Activated CD8-positive, alpha-beta memory T cell treated with anti-CD3 and anti-CD28 coated beads, Interleukin-2, amount 10 ng/mL, durations not matched to agents 7 days and 5 days (primary cell): ENCODE data around the gene LEFTY1. TPM values are rescaled to one million over a fixed set of nuclear protein-coding genes. Genes with fewer than 3 reads are reported as not detected.
"Not testable (repeated sequence)": the region's sequence is repeated elsewhere in the genome, so short reads cannot be mapped to it uniquely, and the experiment has no call there.

Source experiments
- ATAC-seq: fragments of 150-1000 bp; cut with Tn5 transposase; one replicate; pipeline ENCODE4 v1.10.0; 2021; ENCODE audit warnings: moderate library complexity
- CTCF ChIA-PET: fragments of 350-600 bp; sonication (Branson Sonifier 250); formaldehyde crosslinking; loops from one replicate; lab custom pipeline; 2021; ENCODE audit warnings: antibody characterized with exemption; lab: Charles Lee
- DNase-seq: peaks from one replicate; pipeline ENCODE4 v3.0.0-alpha.2; 2020
- H3K27ac Mint-ChIP-seq: one replicate; pipeline ENCODE4 v1.8.0; 2021; ENCODE audit warnings: mild to moderate bottlenecking, mixed read lengths
- H3K27me3 Mint-ChIP-seq: one replicate; pipeline ENCODE4 v1.8.0; 2021; ENCODE audit warnings: mixed read lengths
- H3K36me3 Mint-ChIP-seq: one replicate; pipeline ENCODE4 v1.8.0; 2021; ENCODE audit warnings: mild to moderate bottlenecking, mixed read lengths
- H3K4me1 Mint-ChIP-seq: one replicate; pipeline ENCODE4 v1.8.0; 2021; ENCODE audit warnings: mixed read lengths
- H3K4me3 Mint-ChIP-seq: one replicate; pipeline ENCODE4 v1.8.0; 2021; ENCODE audit warnings: mild to moderate bottlenecking, moderate library complexity, mixed read lengths
- H3K9me3 Mint-ChIP-seq: one replicate; pipeline ENCODE4 v1.8.0; 2022; ENCODE audit warnings: low read depth, mixed read lengths
- total RNA-seq, 2 experiments: library from RNA; stranded (reverse); gene quantifications; one replicate each; pipeline ENCODE4 v1.2.3, GENCODE V29; 2021

The LEFTY1 gene, protein sequence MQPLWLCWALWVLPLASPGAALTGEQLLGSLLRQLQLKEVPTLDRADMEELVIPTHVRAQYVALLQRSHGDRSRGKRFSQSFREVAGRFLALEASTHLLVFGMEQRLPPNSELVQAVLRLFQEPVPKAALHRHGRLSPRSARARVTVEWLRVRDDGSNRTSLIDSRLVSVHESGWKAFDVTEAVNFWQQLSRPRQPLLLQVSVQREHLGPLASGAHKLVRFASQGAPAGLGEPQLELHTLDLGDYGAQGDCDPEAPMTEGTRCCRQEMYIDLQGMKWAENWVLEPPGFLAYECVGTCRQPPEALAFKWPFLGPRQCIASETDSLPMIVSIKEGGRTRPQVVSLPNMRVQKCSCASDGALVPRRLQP
- total RNA-seq = not detected

GRCh38 chr1:225888898-225889601 is at the start of gene LEFTY1:
LEFTY1 (minus strand) TSS chr1:225889146; CDS start chr1:225889066, 80 bp downstream.
- Mint-ChIP-seq H3K27ac (no peak within 1 kb of the TSS), H3K4me1 (no peaks in the 10 kb centered on the region), H3K36me3 (no peaks in the 10 kb centered on the region), H3K27me3 (peaks cover 6% of the 10 kb centered on the region), H3K9me3 (no peaks in the 10 kb centered on the region), H3K4me3 (no peak within 1 kb of the TSS)
- ATAC-seq (no peak), DNase-seq (no peak)
- CTCF ChIA-PET = interaction anchor here (1.0 to 1.1 kb wide), 2 partner anchors 8 to 12 kb away, joined by 3 to 5 read pairs; no protein-coding TSS in a partner anchor

- H3K4me3 Mint-ChIP-seq = no peak overlapping the region
- no peak overlapping the region for H3K27ac Mint-ChIP-seq
- ATAC-seq = no peak
- H3K27me3 Mint-ChIP-seq = no peaks in the 10 kb centered on the region
- no peaks in the 10 kb centered on the region for H3K36me3 Mint-ChIP-seq
- no peaks in the 10 kb centered on the region for H3K4me1 Mint-ChIP-seq
- H3K9me3 Mint-ChIP-seq = no peaks in the 10 kb centered on the region
- CTCF ChIA-PET = interaction anchor here (0.8 to 1.2 kb wide), 3 partner anchors 24 to 618 kb away, joined by 3 read pairs; no protein-coding TSS in a partner anchor
- no peak for DNase-seq
Measured at GRCh38 chr1:225937048-225937968, 48.4 kb upstream of the LEFTY1 start.

DNA sequence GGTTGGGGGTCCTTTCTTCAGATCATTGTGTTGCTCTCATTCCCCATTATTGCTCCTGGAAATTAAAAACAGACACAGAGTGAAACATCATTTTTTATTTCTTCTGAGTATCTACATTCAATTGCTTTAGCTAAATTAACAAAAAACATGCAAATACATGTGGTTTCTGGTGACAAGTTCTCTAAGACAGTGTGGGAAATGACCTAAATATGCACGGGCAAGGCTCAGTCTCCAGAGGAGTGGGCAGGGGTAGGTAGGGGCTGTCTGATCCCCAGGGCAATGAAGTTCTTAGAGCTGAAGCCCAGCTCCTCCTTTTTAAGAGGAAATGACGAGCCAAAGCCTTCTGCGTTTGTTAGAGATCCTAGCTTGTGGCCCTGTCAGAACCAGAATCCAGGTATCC is 47.6 kb upstream of the LEFTY1 start:
- no peaks in the 10 kb centered on the region for H3K36me3 Mint-ChIP-seq
- ATAC-seq (no peak), DNase-seq (no peak)
- no peaks in the 10 kb centered on the region for H3K27me3 Mint-ChIP-seq
- H3K4me1 Mint-ChIP-seq = no peaks in the 10 kb centered on the region
- H3K27ac Mint-ChIP-seq = no peak overlapping the region
- CTCF ChIA-PET = interaction anchor here (0.8 to 1.2 kb wide), 3 partner anchors 25 to 618 kb away, joined by 3 read pairs; no protein-coding TSS in a partner anchor
- H3K9me3 Mint-ChIP-seq = no peaks in the 10 kb centered on the region
- H3K4me3 Mint-ChIP-seq = no peak overlapping the region

GRCh38 chr1:225936086-225936485 is 47.1 kb upstream of the LEFTY1 start:
- not testable (repeated sequence) for H3K9me3 Mint-ChIP-seq, H3K27ac Mint-ChIP-seq, DNase-seq, H3K4me1 Mint-ChIP-seq, H3K27me3 Mint-ChIP-seq, ATAC-seq, H3K4me3 Mint-ChIP-seq, H3K36me3 Mint-ChIP-seq
- CTCF ChIA-PET = interaction anchor here (0.8 to 1.2 kb wide), 2 partner anchors 25 to 617 kb away, joined by 3 read pairs; no protein-coding TSS in a partner anchor

DNA sequence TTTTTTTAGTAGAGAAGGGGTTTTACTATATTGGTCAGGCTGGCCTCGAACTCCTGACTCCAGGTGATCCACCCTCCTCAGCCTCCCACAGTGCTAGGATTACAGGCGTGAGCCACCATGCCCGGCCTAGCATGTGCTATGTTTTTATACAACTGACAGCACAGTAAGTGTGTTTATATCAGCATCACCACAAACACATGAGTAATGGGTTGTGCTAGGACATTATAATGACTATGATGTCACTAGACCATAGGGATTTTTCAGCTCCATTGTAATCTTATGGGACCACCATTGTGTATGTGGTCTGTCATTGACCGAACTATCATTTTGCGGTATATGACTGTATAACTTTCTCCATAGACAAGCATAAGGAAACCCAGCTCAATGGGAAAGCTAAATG is 45.8 kb upstream of the LEFTY1 start:
- H3K27ac Mint-ChIP-seq = no peak overlapping the region
- no peaks in the 10 kb centered on the region for H3K36me3 Mint-ChIP-seq
- H3K27me3 Mint-ChIP-seq = no peaks in the 10 kb centered on the region
- no peaks in the 10 kb centered on the region for H3K9me3 Mint-ChIP-seq
- H3K4me1 Mint-ChIP-seq = no peaks in the 10 kb centered on the region
- ATAC-seq (no peak), DNase-seq (no peak)
- no peak overlapping the region for H3K4me3 Mint-ChIP-seq
- CTCF ChIA-PET = interaction anchor here (1.4 kb wide), 1 partner anchor 28 kb away, joined by 4 read pairs; no protein-coding TSS in a partner anchor

DNA sequence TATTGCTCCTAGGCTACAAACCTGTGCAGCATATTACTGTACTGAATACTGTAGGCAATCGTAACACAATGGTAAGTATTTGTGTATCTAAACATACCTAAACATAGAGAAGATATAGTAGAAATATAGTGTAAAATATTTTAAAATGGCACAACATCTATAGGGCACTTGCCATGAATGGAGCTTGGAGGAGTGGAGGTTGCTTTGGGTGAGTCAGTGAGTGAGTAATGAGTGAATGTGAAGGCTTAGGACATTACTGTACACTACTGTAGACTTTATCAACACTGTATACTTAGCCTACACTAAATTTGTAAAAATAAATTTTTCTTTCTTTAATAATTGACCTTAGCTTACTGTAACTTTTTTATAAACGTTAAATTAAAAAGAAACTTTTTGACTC is 44.1 kb upstream of the LEFTY1 start:
- no peaks in the 10 kb centered on the region for H3K9me3 Mint-ChIP-seq
- CTCF ChIA-PET = interaction anchor here (1.3 to 1.6 kb wide), 2 partner anchors 9 to 21 kb away, joined by 3 to 4 read pairs; partner anchors contain the start of gene PYCR2
- DNase-seq (no peak), ATAC-seq (no peak)
- H3K27ac Mint-ChIP-seq = no peak overlapping the region
- H3K27me3 Mint-ChIP-seq = no peaks in the 10 kb centered on the region
- H3K36me3 Mint-ChIP-seq = no peaks in the 10 kb centered on the region
- peaks cover 4% of the 10 kb centered on the region for H3K4me1 Mint-ChIP-seq
- no peak overlapping the region for H3K4me3 Mint-ChIP-seq

GRCh38 chr1:225931270-225932136 is 42.6 kb upstream of the LEFTY1 start:
- no peaks in the 10 kb centered on the region for H3K27me3 Mint-ChIP-seq
- H3K9me3 Mint-ChIP-seq = no peaks in the 10 kb centered on the region
- ATAC-seq = no peak
- no peak overlapping the region for H3K4me3 Mint-ChIP-seq
- DNase-seq = no peak
- no peaks in the 10 kb centered on the region for H3K36me3 Mint-ChIP-seq
- CTCF ChIA-PET = interaction anchor here (0.8 to 1.6 kb wide), 5 partner anchors 11 to 457 kb away, joined by 3 to 4 read pairs (median 3); no protein-coding TSS in a partner anchor
- H3K27ac Mint-ChIP-seq = no peak overlapping the region
- H3K4me1 Mint-ChIP-seq = peaks cover 7% of the 10 kb centered on the region

- H3K4me1 Mint-ChIP-seq = peaks cover 8% of the 10 kb centered on the region
- H3K27me3 Mint-ChIP-seq = no peaks in the 10 kb centered on the region
- H3K36me3 Mint-ChIP-seq = no peaks in the 10 kb centered on the region
- H3K27ac Mint-ChIP-seq = no peak overlapping the region
- no peak overlapping the region for H3K4me3 Mint-ChIP-seq
- DNase-seq (no peak), ATAC-seq (no peak)
- no peaks in the 10 kb centered on the region for H3K9me3 Mint-ChIP-seq
- CTCF ChIA-PET = interaction anchor here (1.1 kb wide), 1 partner anchor 11 kb away, joined by 4 read pairs; no protein-coding TSS in a partner anchor
Measured at GRCh38 chr1:225930566-225930965, 41.6 kb upstream of the LEFTY1 start.

GRCh38 chr1:225929462-225929861 is 40.5 kb upstream of the LEFTY1 start:
- H3K4me3 Mint-ChIP-seq, H3K27me3 Mint-ChIP-seq, H3K9me3 Mint-ChIP-seq, H3K36me3 Mint-ChIP-seq, ATAC-seq, DNase-seq, CTCF ChIA-PET, H3K27ac Mint-ChIP-seq: not testable (repeated sequence)
- peaks cover 13% of the 10 kb centered on the region for H3K4me1 Mint-ChIP-seq

GRCh38 chr1:225928186-225929175 is 39.5 kb upstream of the LEFTY1 start:
- H3K27ac Mint-ChIP-seq = peak overlapping the region; percentile 60
- ATAC-seq (no peak), DNase-seq (no peak)
- no peaks in the 10 kb centered on the region for H3K9me3 Mint-ChIP-seq
- CTCF ChIA-PET = no interaction called here
- no peak overlapping the region for H3K4me3 Mint-ChIP-seq
- peaks cover 16% of the 10 kb centered on the region for H3K4me1 Mint-ChIP-seq
- H3K27me3 Mint-ChIP-seq = no peaks in the 10 kb centered on the region
- H3K36me3 Mint-ChIP-seq = peaks cover 2% of the 10 kb centered on the region

GRCh38 chr1:225926551-225927113 is 37.7 kb upstream of the LEFTY1 start:
- H3K9me3 Mint-ChIP-seq = no peaks in the 10 kb centered on the region
- H3K4me1 Mint-ChIP-seq = peaks cover 26% of the 10 kb centered on the region
- H3K27me3 Mint-ChIP-seq = no peaks in the 10 kb centered on the region
- ATAC-seq (no peak), DNase-seq (no peak)
- no peak overlapping the region for H3K4me3 Mint-ChIP-seq
- H3K27ac Mint-ChIP-seq = no peak overlapping the region
- H3K36me3 Mint-ChIP-seq = peaks cover 2% of the 10 kb centered on the region
- CTCF ChIA-PET = interaction anchor here (1.2 to 8.3 kb wide), 3 partner anchors 15 to 452 kb away, joined by 3 to 36 read pairs (median 3); no protein-coding TSS in a partner anchor
